D341Med (cell line): Measurements from ENCODE around the gene HGF.

Source experiments
- DNase-seq: peaks from one replicate; pipeline ENCODE4 v3.0.0; 2012; ENCODE audit warnings: low spot score

HGF gene

DNA sequence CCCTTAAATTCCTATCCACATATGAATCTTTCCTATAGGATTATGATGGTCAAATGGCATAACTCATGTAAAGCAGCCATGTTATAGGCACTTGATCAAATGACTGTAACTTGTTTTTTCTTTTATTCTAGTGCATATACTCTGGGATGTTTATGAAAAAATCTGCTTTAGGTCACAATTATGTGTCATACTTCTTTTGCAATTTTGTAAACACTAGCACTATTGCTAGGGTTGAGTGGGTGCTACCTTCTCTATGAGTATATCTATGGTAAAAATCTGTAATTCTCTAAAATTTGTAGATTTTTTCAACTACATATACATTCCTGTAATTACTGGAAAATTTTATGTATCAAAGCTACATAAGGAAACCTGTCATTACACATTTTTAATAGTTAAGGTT lies 50.0 kb downstream of the HGF start:
- no peak for DNase-seq

- DNase-seq = peak; percentile 42
These were observed 53.8 kb downstream of the HGF start for GRCh38 chr7:81715984-81716588.

DNA sequence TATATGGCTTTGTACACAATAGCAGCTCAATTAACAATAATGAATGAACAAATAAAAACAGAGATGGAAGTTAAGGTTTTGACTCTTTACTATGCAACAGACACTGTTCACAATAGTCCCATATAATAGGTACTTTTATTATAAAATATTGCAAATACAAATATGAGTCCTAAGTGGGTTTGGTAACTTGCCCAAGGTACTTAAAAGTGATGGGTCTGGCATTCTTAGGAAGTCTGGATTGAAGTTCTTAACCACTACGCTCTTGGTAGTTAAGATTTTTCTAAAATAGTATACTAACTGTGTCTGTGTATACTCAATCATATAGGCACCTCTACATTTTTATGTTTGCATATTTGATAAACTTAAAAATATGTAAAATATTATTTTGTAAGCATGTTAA lies 55.5 kb downstream of the HGF start:
- DNase-seq = no peak

- no peak for DNase-seq
These were observed 59.1 kb downstream of the HGF start for GRCh38 chr7:81710751-81711150.

DNA sequence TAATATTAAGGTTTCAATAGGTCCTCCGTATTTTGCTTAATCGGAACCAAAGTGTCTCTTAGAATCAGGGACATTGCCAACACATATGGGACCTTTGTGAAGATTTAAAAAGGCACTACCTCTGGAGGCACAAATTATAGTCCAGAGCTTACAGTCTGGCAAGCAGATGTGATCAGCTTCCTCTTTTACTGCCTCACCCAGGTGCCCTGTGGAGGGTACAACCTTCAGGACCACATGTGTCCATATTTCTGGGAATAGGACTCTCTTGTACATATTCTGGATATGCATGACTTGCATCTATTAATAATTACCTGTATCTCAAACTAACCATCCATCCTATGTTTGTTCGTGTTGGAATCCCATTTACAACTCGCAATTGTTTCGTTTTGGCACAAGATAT lies 60.0 kb downstream of the HGF start:
- no peak for DNase-seq

DNA sequence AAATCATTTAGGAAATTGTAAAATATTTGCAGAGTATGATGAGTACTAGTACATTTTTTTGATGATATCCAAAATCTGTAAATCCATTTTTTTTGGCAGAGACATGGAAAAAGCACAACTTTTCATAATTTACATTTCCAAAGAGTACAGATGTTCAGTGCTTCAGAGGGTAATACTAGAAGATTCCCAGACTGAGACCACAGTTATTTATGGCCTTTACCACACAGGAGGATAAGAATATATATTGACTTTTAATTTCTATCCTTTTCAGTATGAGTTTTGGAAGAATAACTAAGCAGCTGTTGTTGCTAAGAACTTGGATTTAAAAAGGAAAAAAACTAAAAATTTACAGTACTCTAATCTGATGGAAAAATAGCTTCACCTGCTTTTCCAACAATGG lies 61.9 kb downstream of the HGF start:
- DNase-seq = no peak

DNA sequence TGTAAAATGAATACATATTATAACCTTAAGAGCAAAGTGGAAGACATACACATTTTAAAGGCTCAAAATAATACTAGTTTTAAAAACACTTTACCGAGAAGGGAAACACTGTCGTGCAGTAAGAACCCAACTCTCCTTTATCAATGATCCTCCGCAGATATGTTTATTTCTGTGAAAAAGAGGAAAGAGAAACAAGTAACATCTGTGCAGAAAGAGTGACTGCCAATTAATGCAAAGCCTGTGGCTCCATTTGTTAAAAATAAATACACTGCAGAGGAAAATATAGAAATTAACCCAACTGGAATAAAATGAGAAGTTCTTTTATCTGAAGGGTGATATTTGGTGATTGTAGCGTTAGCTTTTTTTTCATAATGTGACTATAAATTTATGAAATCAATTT lies 62.7 kb downstream of the HGF start:
- DNase-seq = no peak

- DNase-seq = no peak
These were observed 64.6 kb downstream of the HGF start for GRCh38 chr7:81705206-81705605.

GRCh38 chr7:81704595-81704994 lies 65.3 kb downstream of the HGF start:
- DNase-seq = no peak

DNA sequence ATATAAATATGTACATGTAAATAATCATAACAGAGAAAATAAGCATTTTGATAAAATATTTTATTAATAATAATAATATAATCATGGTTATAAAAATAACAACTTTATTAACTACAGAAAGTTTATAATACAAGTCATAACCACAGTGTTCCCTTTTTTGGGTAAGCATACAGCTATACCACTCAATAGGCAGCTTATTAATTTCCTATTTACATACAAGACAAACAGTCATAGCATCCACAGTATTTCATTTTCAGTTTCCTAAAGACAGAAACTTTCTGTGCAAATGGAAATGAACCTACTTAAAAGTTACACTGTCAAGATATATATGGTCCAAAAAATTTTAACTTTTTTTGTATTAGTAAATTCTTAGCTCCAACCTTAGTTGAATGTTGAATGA lies 70.9 kb downstream of the HGF start:
- no peak for DNase-seq

DNA sequence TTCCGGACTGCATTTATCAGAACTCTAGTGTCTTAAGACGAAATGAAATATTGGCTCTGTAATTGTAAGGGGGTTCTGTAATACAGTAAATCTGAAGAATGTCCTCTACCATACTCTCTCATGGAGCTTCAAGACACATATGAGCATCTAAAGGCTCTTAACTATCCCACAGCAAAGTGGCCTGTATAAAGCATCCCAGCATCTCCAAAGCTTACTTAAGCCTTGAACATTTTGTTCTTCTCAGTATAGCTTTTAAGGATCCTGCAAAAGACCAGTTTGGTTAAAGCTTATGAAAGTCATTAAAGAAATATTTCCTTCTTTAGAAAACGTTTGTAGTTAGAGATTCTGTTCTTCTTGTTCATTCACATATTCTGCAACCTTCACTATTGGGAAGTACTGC lies 75.1 kb downstream of the HGF start:
- DNase-seq = no peak

- no peak for DNase-seq
These were observed 76.0 kb downstream of the HGF start for GRCh38 chr7:81693894-81694293.

- no peak for DNase-seq
These were observed 76.8 kb downstream of the HGF start for GRCh38 chr7:81693080-81693479.

DNA sequence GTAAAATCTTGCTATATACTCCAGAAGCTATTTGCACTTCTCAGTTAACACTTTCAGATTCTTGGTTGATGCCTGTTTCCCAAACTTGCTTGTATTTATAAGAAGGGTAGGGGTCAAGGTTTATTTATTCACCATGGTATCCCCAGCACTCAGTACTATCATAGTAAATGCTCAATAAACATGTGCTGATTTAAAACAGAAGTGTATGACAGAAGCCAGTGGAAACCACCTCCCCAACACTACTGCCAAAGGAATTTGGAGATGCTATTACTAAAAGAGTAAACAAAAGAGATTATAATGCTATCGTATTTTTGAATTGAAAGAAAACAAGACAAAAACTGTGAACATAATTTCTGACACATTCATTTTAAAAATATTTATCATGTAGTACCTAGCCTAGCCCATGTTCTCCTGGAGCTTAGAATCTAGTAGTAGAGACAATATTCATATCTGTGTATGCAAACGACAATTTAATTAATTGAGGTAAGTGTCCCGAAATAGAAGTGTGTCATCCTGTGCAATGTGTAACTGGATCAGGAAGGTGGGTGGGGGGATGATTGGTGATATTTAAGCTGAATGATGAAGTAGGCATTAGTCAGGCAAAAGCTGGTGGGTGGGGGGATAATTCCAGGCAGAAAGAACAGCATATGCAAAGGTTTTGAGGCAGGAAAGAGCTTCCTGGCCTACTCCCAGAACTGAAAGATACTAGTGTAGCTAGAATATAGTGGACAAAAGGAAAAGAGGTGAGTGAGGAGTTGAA lies 77.5 kb downstream of the HGF start:
- DNase-seq = no peak

DNA sequence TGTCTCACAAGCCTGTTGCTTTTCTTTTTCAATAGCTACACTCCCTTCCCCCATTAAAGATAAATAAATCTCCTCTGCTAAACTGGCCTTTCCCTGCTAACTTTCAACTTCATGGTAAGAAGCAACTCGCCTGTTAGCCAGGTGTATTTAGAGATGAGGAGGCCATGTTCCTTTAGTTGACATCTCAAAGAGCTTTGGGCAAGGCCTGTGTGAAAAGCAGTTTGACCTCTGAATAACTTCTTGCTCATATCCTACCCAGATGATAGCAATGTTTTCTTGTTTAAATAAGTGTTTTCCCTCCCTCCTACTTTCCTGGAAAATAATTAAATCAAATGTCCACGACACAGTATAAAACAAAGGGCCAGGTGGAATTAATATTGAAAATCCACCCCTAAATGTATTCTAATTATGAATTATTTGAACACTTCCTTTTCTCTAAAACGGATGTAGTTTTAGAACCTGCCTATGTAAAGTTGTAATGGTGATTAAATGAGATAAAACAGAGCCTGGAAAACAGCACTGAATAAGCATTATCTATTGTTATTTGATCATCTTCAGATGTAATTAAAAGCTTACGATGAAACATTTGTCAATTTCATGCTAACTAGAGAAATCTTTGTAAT lies 78.5 kb downstream of the HGF start:
- no peak for DNase-seq

GRCh38 chr7:81690688-81691087 lies 79.2 kb downstream of the HGF start:
- no peak for DNase-seq

DNA sequence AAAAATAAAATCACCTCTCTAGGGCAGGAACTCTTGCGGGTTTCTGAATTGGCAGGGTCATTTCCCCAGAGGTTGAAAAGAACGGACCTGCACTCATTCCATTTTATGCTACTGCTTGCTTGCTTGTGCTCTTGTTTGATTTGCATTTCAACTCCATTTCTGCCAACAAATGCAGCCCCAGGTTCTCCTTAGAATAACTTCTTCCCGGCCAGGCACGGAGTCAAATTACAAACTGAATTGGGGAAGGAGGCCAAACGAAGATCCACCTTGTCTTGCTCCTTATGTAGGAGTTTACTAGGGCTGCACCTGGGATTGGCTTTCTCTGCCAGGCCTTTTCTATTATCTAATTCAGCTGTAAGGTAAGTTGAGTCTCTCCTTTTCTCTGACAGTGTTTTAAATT lies 79.6 kb downstream of the HGF start:
- DNase-seq = no peak

DNA sequence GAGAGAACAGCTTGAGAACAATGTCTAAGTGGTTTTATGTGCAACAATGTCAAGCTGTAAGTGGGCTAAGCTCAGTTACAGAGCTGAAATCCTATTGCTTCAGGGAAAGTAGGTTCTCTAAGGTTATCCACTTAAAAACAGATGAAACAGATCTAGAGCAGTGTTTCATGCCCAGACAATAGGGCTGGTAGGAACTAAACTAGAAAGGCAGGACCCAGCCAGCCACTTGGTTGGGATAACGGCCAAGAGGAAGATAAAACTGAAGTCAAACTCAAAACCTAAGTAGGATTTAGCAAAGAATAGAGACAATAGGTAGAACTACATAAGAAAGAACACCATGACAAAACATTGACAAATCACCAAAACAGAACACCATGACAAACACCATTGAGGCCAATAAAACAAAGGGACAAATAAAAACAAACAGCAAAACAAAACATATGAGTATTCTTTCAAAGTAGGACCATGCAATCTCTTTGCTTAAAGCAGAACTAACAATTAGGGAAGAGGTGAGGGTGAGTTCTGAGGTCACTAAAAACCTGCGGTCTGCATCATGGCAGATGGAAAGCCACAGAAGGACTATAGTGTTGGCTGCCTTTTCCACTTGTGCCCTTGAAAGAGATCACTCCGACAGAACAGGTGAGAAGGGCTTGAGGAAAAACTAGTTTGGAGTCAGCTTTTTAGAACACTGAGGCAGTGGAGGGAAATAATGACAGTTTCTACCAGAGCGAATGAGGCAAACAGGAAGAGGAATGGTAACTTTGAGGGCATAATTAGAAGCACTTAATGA lies 81.0 kb downstream of the HGF start:
- no peak for DNase-seq

- DNase-seq = no peak
These were observed 82.8 kb downstream of the HGF start for GRCh38 chr7:81687062-81687461.

DNA sequence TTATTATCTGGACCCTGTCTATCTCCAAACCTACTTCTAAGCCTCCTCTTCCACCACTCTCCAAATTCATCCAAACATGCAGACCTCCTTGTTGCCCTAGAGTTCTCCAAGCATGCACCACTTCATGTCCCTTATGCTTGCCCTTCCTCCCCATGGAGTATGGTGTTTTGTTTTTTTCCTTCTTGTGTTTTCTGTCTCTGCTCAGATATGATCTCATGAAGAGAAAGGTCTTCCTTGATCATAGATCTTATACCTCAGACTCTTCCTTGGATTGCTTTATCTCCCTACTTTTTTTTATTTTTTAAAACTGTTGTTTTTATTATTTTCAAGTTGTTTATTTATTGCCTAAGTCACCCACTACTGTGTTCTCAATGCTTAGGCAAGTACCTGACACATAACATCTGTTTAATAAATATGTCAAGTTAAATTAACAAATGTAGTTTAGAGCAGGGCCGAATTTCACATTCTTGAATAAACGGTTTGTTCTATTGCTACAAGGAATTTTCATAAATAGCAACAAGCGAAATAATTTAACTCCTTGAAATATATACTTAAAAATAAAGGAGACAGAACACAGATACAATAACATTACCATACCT lies 84.5 kb downstream of the HGF start:
- no peak for DNase-seq

DNA sequence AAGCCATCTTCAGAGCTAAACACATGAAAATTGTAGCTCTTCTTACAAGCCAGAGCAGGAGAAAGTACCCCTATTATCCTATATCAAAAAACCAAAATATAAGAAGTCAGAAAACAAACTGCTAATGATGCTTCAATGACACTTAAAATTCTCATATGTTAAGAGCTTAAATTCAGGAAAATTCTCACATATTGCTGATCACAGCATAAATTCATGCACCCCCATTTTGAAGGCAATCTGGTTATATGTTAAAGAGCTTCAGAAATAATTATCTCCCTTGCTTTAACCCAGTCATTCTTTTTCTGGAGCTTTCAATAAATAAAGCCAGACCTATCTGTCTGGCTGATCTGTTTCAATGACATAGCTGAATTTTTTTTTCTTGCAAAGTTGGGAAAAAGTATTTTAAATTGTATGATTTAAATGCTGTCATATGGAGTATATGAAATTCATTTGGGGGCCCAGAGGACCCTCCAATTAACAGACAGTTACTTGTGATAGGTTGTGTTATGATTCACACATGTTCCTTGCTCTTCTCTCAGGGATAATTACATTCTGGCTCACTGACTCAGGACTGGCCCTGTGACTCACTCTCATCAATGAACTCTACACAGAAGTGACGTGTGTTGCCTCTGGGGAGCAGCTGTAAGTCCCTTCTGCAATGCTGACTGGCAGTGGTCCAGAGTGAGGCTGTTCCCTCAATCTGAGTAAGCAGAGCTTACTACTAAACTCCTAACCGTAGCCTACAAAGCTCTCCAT lies 85.2 kb downstream of the HGF start:
- peak; percentile 81 for DNase-seq

GRCh38 chr7:81684033-81684432 lies 85.8 kb downstream of the HGF start:
- no peak for DNase-seq
